Bronchial epithelial cell (primary cell): Measurements from ENCODE around the gene LGALS13. TPM values are rescaled to one million over a fixed set of nuclear protein-coding genes. Genes with fewer than 3 reads are reported as not detected.
A peak's percentile ranks its signal among the peaks of the same experiment; 100 is the strongest.

Source experiments
- DNase-seq: peaks from one replicate; pipeline ENCODE4 v3.0.0-alpha.2; 2010; ENCODE audit warnings: low read depth
- FAIRE-seq: peaks from 2 replicates; lab custom pipeline; 2011; peaks lifted over from hg19 to GRCh38; lab: Jason Lieb, UNC
- H3K27me3 ChIP-seq: 2 replicates; pipeline ENCODE4 v1.5.1; 2011; ENCODE audit warnings: low read length; ENCODE audit not compliant: control insufficient read depth, insufficient read depth
- H3K36me3 ChIP-seq: 2 replicates; pipeline ENCODE4 v1.5.1; 2011; ENCODE audit warnings: low read length; ENCODE audit not compliant: control insufficient read depth, insufficient read depth
- H3K4me3 ChIP-seq: 2 replicates; pipeline ENCODE4 v1.5.1; 2011; ENCODE audit warnings: mild to moderate bottlenecking, low read depth, low read length, control low read depth
- total RNA-seq: library from RNA; depleted of rRNA; stranded (reverse); fragments of >200 nt; gene quantifications from 2 replicates; pipeline ENCODE4 v1.2.1, GENCODE V29; 2014
- TF ChIP-seq, protein P1 (sequence below): IDR thresholded peaks from 2 replicates; pipeline ENCODE4 v1.5.1; 2011; ENCODE audit warnings: mild to moderate bottlenecking, moderate library complexity, low read length, control low read depth, inconsistent platforms; ENCODE audit not compliant: insufficient read depth, severe bottlenecking

The LGALS13 gene, protein sequence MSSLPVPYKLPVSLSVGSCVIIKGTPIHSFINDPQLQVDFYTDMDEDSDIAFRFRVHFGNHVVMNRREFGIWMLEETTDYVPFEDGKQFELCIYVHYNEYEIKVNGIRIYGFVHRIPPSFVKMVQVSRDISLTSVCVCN
- total RNA-seq = not detected in 2 replicates

DNA sequence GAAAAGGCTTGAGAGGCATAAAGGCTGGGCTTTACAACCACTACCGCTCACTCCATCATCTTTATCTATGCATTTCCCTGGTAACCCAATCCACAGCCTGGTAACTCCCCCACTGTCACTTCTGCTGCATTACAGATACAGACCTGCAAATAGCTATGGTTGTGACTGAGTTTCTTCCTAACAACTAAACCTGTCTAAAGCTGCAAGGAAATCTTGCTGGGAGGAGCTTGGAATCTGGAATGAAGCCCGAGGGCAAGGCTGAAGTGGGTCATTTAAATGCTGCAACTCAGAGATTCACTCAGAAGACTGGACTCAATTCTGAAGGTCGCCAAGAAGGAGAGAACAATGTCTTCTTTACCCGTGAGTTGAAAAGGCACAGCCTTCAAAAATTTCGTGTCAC, at the start of gene LGALS13:
LGALS13 (plus strand) TSS at position 301 of the 400 bp plus-strand sequence; CDS start at position 346, 45 bp downstream.
- TF ChIP-seq, protein P1, sequence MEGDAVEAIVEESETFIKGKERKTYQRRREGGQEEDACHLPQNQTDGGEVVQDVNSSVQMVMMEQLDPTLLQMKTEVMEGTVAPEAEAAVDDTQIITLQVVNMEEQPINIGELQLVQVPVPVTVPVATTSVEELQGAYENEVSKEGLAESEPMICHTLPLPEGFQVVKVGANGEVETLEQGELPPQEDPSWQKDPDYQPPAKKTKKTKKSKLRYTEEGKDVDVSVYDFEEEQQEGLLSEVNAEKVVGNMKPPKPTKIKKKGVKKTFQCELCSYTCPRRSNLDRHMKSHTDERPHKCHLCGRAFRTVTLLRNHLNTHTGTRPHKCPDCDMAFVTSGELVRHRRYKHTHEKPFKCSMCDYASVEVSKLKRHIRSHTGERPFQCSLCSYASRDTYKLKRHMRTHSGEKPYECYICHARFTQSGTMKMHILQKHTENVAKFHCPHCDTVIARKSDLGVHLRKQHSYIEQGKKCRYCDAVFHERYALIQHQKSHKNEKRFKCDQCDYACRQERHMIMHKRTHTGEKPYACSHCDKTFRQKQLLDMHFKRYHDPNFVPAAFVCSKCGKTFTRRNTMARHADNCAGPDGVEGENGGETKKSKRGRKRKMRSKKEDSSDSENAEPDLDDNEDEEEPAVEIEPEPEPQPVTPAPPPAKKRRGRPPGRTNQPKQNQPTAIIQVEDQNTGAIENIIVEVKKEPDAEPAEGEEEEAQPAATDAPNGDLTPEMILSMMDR = no peak
- FAIRE-seq = no peak
- H3K36me3 ChIP-seq = no peaks in the 10 kb centered on the region
- no peak for DNase-seq
- H3K4me3 ChIP-seq = no peak within 1 kb of the TSS
- H3K27me3 ChIP-seq = no peaks in the 10 kb centered on the region

DNA sequence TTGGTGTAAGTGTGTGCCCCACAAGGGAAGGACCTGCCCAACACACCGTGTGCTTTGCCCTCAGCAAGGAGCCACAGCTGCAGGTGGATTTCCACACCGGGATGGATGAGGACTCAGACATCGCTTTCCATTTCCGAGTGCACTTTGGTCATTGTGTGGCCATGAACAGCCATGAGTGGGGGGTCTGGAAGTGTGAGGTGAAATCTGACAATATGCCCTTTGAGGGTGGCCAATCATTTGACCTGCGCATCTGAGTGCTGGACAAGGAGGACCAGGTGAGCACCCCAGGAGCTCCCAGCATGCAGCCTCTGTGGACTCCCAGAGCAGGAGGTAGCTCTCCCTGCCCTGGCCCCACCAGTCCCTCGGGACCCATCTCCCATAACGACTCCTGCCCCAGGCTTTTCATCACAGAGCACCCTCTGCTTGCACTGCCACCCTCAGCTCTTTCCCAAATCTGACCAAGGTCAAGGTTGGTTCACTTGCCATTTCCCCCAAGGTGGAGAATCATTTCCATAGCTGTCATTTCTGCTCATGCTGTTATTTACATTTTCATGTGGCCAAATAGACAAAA, 49.2 kb upstream of the LGALS13 start:
- Histone ChIP-seq H3K27me3 (no peaks in the 10 kb centered on the region), H3K4me3 (no peak overlapping the region), H3K36me3 (no peaks in the 10 kb centered on the region)
- FAIRE-seq = no peak
- DNase-seq = no peak
- TF ChIP-seq, protein P1 = no peak

DNA sequence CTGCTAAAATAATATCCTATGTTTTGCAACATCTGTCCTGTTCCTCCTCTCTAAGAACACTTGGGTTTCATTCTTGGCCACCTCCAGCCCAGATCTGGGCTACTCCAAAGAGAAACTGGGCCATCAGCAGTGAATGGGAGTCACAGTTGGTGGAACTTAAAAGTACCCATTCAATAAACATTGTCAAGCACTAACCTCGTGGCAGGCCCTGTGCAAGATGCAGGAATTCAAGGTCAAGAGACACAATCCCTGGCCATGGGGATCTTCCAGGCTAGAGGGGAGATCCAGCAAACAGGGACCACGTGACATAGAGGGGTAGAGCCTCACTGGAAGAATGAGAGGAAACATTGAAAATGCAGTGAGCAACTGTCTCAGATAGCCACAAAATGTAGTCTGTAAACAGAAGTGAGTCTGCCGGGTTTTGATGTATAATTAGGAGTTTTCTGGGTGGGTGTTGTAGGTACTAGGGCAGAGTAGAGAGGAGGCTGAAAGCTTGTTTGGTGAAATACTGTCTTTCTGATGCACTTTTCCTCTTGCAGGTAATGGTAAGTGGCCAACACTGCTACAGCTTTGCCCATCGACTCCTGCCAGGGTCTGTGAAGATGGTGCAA, 47.5 kb upstream of the LGALS13 start:
- TF ChIP-seq, protein P1 = no peak
- FAIRE-seq (no peak), DNase-seq (no peak)
- Histone ChIP-seq H3K4me3 (no peak overlapping the region), H3K36me3 (no peaks in the 10 kb centered on the region), H3K27me3 (no peaks in the 10 kb centered on the region)

DNA sequence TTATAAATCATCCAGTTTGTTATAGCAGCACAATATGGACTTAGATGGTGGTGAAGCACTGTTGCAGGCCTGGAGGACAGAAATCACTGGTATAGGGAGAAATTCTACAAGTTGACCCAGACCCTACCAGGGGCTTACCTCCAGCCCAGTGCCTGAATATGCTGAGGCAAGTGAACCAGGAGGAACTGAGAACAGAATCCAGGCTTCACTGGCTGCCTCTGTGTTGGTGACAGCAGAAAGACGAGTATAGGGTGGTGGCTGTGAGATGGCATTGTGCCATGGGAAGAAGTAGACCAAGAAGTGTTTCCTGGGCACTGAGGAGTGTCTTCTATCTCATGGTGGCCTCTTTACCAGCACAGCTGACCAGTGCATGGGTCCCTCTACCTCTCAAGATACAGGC, 46.4 kb upstream of the LGALS13 start:
- DNase-seq (no peak), FAIRE-seq (no peak)
- TF ChIP-seq, protein P1 = no peak
- H3K27me3 ChIP-seq = no peaks in the 10 kb centered on the region
- H3K36me3 ChIP-seq = no peaks in the 10 kb centered on the region
- no peak overlapping the region for H3K4me3 ChIP-seq

DNA sequence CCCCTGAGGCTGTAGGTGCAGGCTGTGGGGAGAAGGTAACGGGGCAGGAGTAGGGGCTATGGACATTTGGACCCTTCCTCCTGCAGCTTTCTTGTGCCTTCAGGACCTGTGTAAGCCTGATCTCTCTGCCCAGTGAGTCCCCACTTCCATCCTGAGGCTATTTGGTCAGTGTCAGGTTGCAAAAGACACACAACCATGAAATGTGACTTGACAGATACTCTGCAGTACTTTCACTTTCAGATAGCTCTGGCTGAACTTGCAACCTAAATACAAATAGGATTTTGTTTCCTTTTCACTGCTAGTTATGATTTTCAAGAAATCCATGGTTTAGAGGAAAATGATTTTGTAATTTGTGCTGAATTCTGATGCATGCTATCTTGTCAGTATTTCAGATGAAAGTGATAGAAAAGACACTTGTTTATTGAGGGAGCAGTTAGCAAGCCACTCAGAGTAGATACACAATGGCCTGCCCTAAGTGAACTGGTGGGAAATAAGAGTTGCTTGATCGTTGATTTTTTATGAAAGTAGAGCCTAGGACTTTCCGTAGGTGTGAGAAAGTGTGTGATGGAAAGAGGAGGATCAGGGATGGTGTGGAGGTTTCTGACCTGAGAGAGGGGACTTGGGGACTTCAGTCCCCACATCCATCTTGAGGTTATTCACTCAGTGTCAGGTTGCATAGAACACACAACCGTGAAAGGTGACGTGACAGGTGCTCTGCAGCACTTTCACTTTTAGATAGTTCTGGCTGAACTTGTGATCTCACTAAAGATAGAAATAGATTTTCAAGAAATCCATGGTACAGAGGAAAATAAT, 44.3 kb upstream of the LGALS13 start:
- TF ChIP-seq, protein P1 = no peak
- DNase-seq (peak; percentile 18), FAIRE-seq (no peak)
- Histone ChIP-seq H3K36me3 (no peaks in the 10 kb centered on the region), H3K4me3 (no peak overlapping the region), H3K27me3 (no peaks in the 10 kb centered on the region)
